Myometrial cell (primary cell): ENCODE data around the gene SERF1B. TPM values are rescaled to one million over a fixed set of nuclear protein-coding genes. Genes with fewer than 3 reads are reported as not detected.

Experiments
- total RNA-seq: library from RNA; depleted of rRNA; stranded (reverse); fragments of >200 nt; gene quantifications from 2 replicates; pipeline ENCODE4 v1.2.3, GENCODE V29; 2015

The SERF1B gene
- 26.4 and 30.0 TPM in 2 replicates for total RNA-seq

DNA sequence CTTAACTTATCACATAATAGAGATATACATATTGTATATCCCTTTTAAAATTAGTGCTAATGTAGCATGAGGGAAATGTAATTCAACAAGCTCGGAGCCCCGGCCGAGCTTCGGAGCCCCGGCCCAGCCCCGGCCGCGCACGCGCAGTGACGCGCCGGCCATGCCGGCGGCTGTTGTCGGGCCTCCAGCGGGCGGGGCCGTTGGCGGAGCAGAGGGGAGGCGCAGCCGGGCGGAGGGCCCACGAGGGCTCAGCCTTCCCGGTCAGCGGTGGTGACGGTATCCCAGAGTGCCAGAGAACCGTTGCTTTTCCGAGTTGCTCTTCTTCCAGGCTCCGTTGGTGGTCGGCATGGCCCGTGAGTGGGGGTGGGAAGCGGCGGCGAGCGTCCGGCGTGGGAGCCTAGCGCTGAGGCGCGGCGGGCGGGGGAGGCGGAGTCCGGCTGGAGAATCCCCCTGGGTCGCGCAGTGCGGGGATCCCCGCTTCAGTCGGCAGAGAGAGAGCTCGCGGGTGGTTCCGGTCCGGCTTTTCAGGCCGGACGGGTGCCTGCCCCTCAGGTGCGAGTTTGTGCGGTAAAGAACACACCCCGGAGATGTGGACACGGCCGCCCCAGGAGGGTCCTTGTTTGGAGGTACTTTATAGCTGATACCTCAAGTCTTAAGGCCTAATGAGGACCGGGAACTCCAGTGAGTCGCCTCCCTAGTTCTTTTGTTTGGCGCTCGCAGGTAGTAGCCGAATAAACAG lies at the start of gene SERF1B:
Gene SERF1B (plus strand): TSS at position 146 of the 739 bp plus-strand sequence. CDS start 201 bp downstream, at position 347.

Other genes with a start within 250 kb of the SERF1B start
- gene SMN2, start 24.4 kb downstream of the SERF1B start, total RNA-seq, result 25.5 and 41.2 TPM in 2 replicates